Fibroblast of gingiva (primary cell): Measurements from ENCODE around the gene TXNL4A.
A peak's percentile ranks its signal among the peaks of the same experiment; 100 is the strongest.
"Not testable (repeated sequence)": the region's sequence is repeated elsewhere in the genome, so short reads cannot be mapped to it uniquely, and the experiment has no call there.

Experiments
- DNase-seq: peaks from one replicate; pipeline ENCODE4 v3.0.0-alpha.2; 2011; ENCODE audit warnings: low read depth

The TXNL4A gene, protein sequence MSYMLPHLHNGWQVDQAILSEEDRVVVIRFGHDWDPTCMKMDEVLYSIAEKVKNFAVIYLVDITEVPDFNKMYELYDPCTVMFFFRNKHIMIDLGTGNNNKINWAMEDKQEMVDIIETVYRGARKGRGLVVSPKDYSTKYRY

DNA sequence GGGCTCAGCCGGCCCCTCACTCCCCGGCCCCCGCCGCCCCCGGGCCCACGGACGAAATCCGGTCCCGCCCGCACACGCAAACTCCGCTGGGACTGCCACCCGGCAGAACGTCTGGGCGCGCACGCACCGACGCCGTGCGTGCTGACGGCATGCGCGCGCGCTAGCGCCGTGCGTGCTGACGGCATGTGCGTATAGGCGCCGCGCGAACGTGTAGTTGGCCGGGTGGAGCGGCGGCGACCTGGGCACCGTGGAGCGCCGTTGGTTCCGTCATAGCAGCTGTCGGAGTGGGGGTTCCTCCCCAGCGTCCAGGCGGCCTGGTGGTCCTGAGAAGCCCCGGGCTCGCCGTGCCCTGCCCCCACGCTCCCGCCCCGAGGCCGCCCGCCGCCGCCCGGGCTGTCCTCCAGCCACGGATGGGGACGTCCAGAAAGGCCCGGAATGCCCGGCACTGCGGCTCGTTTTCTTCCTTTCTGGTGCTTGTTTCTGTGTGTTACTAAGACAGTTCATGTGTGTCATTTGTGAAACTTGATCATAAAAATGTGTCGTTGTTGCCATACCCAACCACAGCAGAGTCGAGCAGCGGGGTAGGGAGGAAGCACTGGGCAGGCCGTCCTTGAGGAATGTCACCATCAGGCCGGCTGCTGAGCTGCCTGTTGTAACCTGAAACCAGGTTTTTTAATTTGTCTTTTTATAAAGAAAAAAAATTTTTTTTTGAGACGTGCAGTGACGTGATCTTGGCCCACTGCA lies at the start of gene TXNL4A:
Gene TXNL4A, minus strand, starts transcription at position 113 of the 744 bp plus-strand sequence. CDS start 171 bp downstream, outside the sequence.
- DNase-seq = peak; percentile 88

DNA sequence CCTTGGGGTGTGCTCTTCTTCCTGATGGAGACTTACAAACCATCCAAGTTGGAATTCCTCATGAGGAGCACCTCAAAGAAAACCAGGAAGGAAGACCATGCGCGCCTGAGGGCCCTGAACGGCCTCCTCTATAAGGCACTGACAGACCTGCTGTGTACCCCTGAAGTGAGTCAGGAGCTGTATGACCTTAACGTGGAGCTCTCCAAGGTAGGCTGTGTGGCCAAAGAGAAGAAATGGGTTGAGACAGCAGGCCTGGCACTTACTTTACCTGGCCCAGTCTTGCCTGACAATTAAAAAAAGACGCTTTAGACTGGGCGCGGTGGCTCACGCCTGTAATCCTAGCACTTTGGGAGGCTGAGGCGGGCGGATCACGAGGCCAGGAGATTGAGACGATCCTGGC lies 48.9 kb upstream of the TXNL4A start:
- DNase-seq = no peak

DNA sequence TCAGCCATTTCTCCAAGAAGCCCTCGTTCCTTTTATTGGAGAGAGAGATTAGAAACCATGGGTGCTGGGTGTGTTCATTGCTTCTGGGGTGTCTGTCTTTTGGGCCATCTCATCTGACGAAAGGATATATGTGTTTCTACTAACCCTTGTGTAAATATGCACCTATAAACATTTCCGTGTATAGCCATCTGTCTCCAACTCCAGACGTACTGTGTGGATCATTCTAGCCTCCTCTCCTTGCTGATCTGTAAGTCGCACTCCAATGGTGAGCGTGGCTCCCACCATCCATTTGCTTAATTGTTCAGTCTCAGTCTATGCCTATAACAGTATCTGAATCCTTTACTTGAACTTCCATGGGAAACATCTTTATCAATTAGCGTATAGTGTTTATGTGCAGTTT lies 47.6 kb upstream of the TXNL4A start:
- no peak for DNase-seq

DNA sequence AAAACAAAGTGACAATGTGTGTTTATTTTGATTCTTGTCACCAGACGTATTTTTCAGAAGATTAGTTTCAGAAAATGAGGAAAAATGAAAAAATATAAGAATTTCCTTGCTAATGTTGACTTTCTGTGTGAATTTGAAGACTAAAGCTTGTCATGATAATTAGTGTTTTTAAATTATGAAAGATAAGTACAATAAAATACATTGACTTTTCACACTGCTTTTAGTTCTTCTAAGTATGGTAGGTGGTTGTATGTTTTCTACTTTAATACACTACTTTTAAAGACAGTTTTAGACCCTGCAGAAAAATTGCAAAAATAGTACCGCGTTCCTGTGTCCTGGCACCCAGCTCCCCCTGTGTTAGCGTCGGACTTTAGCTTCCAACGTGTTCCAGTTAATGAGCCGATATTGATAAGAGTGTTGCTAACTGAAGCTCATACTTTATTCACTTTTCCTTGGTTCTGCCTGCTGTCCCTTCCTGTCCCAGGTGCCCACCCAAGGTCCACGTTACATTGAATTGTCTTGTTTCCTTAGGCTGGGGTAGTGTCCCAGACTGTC lies 46.6 kb upstream of the TXNL4A start:
- no peak for DNase-seq

DNA sequence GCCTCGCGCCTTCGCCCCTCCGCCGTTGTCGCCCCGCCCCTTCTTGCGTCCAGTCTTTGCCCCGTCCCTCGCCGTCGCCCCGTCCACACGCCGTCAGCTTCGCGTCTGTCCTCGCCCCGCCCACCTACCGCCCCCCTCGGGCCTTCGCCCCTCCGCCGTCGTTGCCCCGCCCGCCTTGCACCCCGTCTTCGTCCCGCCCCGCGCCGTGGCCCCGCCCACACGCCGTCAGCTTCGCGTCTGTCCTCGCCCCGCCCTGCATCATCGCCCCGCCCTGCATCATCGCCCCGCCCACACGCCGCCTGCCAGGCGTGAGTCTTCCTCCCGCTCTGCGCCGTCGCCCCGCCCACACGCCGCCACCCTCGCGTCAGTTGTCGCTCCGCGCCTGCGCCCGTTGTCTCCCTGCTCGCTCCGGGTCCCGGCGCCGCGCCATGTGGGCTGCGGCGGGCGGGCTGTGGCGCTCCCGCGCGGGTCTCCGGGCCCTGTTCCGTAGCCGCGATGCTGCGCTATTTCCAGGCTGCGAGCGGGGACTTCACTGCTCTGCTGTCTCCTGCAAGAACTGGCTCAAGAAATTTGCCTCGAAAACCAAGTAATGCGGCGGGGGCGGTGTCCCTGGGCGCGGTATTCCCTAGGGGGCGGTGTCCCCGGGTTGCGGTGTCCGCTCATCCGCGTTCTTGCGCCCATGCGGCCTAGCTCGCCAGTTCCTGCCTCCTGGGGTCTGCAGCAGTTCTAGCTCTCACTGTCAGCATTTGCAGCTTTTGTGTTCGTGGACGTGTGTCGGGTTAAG lies 45.9 kb upstream of the TXNL4A start, which contains the start of gene RBFA:
Gene RBFA, plus strand, starts transcription at position 367 of the 784 bp plus-strand sequence. Its CDS starts 62 bp downstream, at position 429.
- DNase-seq = peak; percentile 99

DNA sequence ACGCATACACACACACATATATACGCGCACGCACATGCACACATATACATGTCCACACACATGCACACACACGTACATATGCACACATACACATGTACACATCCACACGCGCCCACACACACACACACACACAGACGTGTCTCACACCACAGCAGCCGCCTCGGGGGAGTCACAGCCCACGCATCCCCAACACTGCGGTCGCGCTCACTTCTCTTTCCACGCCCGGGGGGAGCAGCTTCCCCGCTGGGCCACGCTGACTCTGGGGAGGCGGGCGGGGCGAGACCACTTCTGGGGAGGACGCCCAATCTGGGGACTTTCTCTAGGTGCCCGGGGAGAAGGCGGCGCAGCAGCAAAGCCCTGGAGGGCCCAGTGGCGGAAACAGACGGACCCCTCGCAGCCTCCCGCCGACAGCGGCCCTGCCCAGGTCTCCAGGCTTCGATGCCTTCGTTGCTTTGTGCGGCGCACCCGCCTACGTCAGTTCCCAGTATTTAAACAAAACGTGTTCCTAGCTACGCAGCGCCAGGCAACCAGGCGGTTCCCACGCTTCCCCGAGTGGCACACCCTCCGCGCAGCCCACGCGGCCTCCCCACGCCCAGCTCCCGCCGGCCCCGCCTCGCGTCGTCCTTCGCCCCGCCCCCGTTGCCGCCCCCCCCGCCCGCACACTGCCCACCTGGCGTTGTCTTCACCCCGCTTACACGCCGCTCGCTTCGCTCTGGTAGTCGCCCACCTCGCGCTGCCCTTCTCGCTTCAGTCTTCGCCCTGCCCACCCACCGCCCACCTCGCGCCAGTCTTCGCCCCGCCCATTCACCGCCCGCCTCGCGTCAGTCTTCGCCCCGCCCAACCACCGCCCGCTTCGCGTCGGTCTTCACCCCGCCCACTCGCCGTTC lies 45.1 kb upstream of the TXNL4A start:
- peak; percentile 36 for DNase-seq

DNA sequence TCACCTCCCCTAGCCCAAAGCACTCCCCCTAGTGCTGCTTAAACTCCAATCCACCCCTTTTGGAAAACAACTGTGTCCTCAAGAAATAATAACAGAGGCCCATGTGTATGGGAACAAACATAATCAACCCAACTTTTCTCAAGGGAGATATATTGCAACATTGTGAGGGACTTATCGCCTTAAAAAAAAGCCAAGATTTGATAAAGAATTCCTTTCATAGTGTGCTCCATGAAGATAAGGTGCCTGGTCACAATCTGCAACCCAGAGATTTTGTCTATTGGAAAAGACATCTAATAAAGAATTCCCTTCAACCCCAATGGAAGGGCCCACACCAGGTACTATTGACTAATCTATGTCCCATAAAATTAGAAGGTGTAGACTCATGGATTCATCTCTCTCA lies 41.3 kb upstream of the TXNL4A start:
- DNase-seq = no peak

DNA sequence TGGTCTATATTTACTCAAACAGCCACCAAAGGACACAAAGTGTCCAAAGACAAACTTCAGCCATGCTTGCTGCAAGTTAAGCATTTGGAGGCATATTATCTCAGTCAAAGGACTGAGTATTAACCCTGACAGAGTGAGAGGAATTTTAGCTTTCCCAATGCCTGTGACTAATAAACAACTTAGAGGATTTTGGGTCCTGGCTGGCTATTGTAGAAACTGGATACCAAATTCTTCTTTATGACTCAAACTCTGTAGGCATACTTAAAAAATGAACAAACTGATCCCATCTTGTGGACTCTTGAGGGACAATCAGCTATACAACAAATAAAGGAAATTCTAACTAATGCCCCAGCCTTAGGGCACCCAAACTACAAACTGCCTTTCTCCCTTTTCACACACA lies 39.4 kb upstream of the TXNL4A start:
- DNase-seq = peak; percentile 82

DNA sequence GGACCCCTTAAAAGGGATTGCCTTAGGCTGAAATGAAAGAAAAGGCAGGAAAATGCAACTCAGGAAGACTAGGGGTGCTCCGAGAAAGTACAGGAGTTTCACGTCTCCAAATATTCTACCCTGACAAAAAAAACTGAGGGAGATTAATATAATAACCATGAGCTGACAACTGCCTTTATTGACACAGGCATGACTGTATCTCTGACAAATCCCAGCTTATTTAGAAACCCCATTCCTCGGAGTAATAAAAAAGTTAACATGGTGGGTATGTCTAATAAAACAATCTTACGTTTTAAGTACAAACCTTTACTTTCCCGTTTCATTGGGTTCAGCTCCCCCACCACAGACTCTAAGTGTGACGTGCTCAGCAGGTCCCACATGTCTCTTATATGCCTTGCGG lies 38.0 kb upstream of the TXNL4A start:
- no peak for DNase-seq

DNA sequence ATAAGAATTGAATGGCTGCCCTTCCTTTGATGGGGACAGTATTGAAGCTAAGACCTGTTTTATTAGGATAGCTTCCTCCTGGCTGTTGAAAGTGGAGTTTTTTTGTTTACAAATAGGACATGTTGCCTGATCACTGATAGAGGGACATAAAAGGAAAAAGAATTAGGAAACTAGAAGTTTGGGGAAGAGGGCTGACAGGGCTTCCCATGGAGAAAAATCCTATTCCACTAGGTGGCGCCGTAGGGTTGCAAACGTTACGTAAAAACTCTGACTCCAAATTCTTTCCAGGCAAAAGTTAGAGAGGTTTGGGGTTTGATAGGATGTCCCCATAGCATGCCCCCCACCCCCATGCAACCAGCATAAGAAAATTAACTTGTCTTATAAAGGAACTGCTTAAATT lies 34.8 kb upstream of the TXNL4A start:
- no peak for DNase-seq

DNA sequence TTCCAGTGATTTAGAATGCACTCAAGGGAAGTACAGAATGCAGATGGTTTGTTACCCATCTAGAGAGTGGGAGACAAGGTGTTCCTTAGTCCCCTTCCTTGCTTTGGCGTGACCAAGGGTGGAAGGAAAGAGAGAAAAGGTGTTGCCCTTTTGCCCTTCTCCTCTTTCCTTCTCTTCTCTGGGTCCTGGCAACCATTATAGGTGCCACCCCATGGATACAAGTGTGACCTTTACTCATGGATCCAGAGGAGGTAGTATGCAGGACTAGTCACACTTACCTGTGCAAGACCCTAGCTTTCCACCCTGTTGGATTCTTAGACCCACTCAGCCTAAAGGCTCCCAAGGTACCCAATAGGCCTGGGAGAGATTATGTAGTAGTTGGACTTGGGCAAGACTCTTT lies 34.2 kb upstream of the TXNL4A start:
- DNase-seq = peak; percentile 19

DNA sequence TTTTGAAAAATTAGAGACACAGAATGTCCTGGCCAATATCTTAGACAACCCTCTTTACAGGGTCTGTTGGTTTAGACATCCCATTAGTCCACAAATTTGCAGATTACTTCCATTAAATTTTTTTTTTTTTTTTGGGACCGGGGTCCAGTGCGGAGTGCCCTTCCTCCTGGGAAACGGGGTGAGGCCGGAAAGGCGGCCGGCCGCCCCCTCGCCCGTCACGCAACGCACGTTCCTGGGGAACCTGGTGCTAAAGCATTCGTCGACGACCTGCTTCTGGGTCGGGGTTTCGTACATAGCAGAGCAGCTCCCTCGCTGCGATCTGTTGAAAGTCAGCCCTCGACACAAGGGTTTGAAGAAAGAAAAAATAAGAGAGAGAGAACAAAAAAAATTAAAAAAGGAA lies 24.4 kb upstream of the TXNL4A start:
- no peak for DNase-seq

DNA sequence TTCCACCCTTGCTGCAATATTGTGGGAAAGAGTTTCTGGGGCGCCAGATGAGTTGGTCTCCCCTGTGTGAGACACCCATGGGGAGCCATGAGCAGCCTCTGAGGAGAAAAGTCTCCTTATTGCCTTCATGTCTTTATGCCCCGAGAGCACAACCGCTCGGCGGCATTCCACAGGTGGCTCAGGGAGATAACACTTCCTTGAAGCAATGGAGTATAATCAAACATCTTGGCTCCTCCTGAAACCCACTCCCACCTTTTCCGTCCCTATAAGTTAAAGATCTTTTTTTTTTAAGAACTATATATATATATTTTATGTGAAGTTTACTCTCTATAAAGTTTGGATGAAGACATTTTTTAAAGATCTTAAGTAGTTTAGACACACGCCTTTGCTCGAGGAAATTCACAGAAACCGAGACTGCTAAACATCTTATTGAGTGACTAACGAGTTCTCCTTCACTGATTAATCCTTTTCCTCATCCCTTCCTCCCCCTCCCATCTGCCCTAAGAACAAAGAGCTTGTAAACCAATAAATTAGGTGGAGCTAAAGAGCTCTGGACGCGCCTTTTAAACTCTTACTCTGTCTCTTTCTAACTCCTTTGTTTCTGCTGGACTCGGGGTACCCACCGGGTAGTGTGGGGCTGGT lies 23.3 kb upstream of the TXNL4A start:
- DNase-seq = not testable (repeated sequence)

DNA sequence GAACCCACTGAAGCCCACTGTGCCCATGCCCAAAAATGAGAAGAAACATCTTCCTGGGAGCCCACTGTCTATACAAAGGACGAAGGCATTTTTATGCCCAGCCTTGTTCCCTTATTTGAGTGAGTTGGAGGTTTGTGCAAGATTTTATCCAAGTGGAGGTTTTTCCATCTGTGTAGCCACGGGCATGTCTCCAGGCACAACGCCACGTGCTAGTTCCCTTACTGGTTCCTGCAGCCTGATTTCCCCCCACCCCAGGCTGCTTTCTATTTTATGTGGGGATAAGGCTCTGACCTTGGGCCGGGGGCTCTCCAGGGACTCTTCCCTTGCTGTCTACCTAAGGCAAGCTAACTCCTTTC lies 22.2 kb upstream of the TXNL4A start:
- DNase-seq = no peak

DNA sequence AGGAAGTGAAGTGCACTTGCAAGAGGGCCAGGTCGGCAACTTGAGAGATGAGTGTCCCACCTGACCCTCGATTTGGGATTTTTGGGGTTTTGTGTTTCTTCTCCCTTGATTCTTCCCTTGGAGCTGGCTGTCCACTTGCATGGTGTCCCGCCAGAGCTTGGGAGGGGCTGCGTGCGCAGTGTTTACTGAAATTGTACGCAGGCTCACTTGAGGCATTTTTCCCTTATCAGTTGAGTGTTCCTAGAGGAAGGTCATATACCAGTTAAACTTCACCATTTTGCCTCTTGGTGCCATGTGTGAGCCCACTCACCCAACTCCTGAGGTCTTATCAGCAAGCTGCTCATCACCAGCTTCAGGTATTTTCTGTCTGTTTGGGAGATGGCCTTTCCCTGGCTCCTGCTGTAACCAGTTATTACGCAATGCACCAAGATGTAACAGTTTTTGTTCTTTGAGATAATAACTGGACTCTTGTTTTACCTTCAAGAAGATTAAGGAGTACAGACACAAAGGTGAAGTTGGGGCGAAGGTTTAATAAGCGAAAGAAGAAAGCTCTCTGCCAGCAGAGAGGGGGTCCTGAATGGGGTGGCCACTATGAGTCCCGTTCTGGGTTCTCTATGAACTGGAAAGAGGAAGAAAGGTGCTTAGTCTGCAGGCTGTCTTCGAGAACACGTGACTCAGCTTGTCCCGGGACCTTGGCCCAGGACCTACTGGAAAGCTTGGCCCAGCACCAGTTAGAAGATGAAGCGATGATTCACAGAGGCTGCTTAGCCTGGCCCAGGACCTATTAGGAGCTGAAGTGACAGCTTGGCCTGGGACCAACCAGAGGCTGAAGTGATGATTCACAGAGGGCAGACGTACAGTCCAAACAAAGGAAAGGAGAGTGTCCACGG lies 21.5 kb upstream of the TXNL4A start:
- DNase-seq = peak; percentile 95

DNA sequence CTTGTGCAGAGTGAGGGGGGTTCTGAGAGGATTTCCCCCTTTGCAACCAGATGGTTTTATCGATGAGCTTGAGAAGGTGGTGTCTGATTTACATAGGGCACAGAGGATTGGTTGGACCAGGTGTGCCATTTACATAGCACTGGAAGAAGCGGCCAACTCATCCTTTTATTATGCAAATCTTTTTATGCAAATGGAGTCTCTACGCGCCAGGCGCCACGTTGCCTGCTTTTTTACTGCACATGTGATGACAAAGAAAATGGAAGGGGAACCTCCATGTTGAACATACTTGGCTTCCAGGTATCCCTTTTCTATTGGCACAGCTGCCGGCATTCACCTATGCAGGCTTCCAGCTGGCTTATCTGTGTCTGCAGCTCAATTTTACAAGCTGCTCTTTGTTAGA lies 18.4 kb upstream of the TXNL4A start:
- DNase-seq = no peak

DNA sequence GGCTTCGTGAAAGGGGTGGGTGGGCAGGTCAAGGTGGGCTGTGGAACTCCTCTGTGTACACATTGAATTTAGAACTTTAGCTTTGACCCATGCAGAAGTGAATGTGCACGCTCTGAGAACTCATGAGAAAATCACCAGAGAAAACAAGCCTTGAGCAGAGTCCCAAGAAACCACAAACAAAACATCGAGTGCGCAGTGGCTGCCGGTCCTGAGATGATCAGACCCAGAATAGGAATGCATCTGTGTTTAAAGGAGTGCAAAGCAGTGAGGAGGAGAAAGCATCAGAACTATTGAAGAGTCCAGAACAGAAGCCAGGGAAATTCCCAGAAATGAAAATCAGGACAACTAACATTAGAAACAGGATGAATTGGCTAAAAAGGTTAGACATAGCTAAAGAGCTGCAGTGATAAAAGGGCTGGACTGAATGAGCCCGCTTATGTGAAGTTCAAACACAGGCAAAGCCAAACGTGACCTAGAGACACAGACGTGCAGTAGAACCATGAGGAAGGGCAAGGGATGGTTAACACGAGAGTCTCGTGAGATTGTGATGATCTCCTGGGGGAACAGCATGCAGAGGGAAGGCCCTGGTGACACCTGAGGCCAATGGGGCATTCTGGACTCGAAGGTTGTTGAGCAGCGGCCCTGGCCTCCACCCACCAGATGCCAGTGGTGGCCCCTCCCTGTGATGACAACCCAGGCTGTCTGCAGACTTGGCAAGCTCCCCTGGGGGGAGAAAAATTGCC lies 16.4 kb upstream of the TXNL4A start:
- no peak for DNase-seq

DNA sequence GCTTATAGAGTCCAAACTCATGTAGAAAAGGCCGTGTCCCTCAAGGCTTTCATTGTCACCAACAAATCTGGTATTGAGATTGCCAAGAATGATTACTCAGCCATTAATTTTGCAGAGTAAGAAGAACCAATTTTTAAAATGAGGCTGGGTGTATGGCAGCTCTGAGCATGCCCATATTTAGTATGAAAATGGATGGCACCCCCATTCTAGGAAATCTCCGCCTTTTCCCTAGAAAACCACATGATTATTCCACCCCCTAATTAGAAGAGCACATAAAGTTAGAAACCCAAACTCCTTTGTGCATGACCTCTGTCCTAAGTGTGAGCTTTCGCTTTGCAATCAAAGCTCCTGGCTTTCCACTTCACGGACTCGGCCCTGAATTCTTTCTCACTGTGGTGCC lies 14.1 kb upstream of the TXNL4A start:
- no peak for DNase-seq

DNA sequence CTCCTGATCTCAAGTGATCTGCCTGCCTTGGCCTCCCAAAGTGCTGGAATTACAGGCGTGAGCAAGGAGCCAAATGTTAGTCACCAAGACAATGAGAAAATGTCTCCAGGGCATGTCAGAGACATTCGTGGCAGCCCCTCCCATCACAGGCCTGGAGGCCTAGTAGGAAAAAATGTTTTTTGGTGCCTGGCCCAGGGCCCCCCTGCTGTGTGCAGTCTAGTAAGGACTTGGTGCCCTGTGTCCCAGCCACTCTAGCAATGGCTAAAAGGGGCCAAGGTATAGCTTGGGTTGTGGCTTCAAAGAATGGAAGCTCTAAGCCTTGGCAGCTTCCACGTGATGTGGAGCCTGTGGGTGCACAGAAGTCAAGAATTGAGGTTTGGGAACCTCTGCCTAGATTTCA lies 12.5 kb upstream of the TXNL4A start:
- no peak for DNase-seq

DNA sequence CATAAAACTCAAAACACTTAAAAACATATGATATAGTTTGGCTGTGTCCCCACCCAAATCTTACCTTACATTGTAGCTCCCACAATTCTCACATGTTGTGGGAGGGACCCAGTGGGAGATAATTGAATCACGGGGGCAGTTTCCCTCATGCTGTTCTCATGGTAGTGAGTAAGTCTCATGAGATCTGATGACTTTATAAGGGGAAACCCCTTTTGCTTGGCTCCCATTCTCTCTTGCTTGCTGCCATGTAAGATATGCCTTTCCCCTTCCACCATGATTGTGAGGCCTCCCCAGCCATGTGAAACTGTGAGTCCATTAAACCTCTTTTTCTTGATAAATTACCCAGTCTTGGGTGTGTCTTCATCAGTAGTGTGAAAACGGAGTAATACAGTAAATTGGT lies 11.3 kb upstream of the TXNL4A start:
- not testable (repeated sequence) for DNase-seq
